ENCODE results near the gene PER1.

Gene PER1

DNA sequence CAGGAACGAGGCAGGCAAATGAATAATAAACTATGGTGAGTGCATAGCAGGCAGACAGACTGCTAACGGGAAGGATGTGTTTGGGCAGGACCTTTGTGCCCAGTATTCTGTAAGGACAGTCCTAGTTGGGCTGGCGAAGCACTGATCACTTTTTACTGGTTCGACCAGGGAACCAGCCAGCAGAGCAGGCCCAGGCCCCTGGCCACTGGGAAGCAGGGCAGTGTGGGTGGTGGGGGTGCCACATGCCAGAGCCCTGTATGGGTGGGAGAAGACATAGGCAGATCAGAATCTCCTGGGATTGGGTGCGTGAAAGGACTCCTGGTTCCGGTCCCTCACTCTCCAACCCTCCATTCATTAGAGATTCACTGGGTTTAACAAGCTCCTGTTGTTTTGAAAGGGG, 14.5 kb upstream of the PER1 start:
- no peak for DNase-seq (ENCODE audit: low spot score)

DNA sequence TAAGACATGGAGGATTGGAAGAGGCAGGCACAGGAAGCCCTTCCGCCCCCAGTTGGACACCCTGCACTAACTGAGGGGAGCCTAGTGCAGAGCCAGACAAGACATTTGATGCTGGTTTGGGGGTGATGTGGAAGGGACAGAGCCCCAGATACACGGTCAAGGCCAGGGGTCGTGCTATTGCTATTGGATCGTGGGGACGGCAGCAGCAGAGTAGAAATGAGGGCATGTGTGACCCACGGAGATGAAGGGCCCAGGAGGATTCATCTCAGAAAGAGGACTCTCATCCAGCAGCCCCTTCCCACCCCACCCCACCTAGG, 12.6 kb upstream of the PER1 start:
- no peak for DNase-seq (ENCODE audit: low spot score)

DNA sequence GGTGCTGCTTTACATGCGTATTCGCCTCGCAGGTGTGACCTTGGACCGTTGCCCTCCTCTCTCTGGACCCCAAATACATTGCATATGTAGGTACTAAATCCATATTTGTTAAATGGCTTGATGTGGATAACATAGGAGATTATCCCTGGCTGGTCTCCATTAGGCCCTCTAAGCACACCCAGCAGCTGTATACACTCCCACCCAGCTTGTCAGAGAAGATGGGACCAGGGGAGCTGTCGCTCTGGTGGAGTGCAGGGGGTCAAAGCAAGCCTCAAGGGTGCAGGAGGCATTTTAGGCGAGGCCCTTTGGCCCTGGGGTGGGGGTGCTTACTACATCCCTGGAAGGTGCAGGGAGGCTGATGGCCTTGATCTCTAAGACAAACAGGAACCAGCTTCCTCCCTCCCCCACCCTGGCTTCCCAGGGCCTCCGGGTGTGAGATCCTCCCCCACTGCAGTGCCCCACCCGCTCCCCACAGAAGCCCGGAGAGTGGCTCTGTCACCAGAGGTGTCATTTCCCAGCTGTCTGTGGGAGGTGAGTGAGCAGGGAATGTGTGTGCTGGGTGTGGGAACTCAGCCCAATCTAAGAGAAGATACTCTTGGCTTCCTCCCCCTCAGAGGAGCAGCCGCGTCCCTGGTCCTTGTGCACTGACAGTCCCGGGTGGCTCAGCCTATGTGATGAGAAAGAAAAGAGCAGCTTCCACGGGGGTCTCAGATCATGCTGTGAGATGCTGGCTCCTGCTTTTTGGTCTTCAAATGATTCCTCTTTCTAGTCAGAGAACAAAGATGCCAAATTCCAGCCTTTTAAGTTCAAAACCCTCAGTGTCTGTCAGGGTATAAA, 12.0 kb upstream of the PER1 start:
- peak; percentile 42 for DNase-seq (ENCODE audit: low spot score)

DNA sequence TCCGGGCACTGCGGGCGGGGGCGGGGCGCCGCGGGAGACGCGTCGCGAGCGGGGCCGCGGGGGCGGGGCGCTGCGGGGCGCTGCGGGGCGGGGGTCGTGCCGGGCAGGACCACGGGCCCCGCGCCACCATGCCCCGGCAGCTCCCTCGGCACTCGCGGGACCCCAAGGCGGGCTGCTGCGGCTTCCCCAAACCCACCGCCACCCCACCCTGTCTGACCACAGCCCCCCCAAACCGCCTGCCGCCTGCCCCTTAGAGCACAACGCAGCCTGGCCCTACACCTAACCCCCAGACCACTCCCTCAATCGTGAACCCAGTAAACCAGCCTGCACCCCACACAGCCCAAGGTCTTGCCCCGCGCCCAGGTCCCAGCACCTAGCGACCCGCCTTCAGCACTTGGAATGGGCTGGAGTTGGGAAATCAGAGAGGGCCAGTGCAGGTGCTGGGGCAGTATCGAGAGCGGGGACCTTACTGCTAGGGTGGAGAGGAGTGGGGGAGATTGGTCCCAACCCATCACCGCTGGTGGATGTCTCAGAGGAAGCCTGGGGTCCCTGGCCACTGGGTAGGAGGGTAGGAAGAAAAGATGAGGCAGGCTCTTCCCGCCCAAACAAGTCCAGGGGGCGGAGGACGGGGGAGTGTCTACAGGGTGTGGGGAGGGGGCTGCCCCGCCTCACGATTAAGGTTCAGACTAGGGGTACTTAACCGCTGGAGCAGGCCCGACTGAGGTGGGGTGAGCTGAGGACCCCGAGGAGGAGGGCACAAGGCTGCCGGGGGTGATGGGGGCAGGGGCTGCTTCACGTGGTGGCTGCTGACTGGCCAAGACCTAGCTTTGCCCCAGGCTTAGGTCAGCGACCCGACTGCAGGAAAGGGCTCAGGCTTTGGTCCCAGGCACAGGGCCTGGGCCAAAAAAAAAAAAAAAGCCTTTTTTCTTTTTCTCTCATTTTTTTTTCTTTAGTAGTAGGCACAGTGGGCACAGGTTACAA, 11.1 kb upstream of the PER1 start:
- no peak for DNase-seq (ENCODE audit: low spot score)

DNA sequence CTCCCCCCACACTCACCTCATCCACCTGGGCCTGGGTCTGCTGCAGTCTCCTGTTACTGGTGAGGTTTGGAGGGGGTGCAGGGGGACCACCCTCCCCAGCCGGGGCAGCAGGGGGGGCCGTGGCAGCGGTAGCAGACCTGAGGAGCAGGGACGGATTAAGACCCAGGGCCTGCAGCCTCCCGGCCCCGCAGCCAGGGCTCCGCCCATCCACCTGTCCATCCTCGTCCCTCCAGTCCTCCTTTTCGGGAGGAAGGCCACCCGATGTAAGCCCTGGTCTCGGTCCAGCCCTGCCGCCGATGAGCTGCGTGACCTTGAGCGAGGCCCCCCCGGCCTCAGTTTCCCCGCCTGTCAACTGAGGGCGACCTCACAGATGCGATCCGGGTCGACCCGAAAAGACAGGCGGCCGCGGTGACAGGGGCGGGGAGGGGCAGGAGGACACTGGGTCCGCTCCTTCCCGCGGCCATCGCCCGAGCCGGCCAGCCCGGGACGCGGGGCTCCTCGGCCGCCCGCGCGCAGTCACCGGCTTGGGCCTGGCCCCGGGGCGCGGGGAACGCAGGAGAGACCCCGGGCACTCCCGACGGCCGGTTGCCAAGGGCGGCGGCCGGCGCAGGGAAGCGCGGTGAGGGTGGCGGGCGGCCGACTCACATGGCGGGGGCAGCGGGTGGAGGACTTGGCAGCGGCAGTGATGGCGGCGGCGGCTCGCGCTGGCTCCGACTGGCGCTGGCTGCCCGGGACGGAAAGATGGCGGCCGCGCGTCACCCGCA, 10.2 kb upstream of the PER1 start, which contains the start of gene VAMP2:
Gene VAMP2 (minus strand): TSS at position 716 of the 764 bp plus-strand sequence. CDS start 69 bp downstream, at position 647.
- peak; percentile 85 for DNase-seq (ENCODE audit: low spot score)

DNA sequence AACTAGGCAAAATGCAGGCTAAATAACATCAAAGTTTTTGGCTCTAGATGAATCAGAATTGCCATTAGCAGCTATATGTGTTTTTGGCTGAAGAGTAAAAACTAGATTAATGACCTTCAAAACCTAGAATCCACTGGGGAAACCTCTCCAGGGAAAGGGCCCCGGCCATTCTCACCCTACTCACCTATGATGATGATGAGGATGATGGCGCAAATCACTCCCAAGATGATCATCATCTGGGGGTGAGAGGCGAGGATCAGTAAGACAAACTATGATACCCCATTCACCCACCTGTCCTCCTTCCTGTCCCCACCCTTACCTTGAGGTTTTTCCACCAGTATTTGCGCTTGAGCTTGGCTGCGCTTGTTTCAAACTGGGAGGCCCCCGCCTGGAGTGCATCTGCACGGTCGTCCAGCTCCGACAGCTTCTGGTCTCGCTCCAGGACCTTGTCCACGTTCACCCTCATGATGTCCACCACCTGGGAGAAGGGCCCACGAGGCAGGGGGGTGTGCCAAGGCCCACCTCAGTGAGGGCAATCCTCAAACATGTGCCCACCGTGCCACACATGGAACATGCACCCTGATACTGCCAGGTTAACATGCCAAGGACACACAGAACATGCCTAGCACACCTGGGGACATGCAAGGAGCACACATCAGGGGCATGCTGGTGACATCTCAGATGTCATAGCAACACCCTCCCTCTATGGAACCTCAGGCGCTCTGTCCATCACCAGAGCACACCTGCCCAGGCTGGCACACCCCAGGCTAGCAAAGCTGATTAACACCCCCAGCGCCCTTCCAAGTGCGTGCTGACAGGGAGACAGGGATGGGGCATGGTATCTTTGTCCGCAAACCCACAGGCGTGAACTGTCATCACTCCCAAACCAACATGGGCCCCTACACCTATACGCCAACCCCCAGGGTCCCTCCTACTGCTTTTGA, 9.4 kb upstream of the PER1 start:
- no peak for DNase-seq (ENCODE audit: low spot score)

DNA sequence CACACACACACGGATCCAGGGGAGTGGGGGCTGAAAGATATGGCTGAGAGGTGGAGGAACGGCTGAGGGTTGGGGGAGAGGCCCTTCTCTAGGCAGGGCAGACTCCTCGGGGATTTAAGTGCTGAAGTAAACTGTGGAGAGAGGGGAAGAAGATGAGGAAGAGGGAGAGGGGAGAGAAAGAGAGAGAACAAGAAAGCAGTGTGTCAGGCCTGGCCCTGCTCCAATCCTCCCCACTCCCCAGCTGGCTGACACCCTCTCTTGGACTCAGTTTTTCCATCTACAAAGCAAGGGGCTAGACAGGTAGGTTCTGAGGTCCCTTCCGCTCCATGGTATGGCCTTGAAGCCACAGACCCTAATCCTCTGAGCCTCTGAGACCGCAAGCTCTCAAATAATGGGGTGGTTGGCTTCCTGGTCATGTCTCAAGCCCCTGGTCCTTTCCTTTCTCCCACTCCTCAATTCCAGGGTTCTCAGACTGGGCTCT, 8.6 kb upstream of the PER1 start:
- DNase-seq (ENCODE audit: low spot score): no peak

DNA sequence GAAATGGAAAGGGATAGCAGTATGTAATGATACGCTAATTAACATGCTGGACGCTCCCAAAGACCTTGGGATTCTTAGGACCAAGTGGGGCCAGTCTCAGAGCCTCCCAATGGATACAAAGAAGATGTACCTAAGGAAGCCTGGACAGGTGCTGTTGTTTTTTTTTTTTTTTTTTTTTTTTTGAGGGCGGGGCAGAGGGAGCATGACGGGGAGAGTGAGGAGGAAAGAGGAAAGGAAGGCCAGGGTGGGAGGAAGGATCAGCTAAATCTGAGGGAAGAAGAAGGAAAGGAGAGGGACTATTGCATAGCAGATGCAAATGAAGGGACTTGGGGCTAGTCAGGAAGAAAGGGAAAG, 8.0 kb upstream of the PER1 start:
- DNase-seq (ENCODE audit: low spot score): no peak

DNA sequence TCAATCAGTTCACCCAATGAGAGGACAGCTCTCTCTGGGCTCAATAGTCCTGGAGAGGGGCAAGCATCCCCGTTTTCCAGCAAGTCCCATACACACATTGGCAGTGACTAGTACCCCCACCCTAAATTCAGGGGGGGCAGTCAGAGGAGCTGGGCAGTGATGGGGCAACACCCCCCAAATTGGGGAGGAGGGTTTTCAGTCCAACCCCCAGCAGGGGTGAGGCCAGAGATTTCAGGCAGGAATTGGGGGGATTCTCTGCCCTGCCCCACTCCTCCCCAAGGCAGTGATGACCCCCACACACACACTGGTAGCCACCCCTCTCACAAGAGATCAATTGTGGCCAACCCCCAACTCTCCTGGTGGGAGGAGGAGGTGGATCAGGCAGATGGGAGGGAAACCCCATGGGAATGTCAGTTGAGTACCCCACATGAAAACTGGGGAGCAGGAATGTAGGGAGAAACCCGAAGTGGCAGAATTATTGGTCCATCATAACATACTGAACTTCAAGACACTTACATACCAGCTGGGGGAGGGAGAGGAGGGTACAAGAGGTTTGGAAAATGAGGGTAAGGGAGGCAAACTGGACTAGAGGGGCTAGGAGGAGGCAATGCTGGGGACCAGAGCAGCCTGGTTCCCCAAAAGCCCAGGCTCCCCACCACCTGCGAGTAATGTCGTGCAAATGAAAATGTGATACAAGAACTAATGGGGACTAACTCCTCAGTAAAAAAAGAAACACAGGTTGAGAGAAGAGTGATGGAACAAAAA, 7.4 kb upstream of the PER1 start:
- no peak for DNase-seq (ENCODE audit: low spot score)

DNA sequence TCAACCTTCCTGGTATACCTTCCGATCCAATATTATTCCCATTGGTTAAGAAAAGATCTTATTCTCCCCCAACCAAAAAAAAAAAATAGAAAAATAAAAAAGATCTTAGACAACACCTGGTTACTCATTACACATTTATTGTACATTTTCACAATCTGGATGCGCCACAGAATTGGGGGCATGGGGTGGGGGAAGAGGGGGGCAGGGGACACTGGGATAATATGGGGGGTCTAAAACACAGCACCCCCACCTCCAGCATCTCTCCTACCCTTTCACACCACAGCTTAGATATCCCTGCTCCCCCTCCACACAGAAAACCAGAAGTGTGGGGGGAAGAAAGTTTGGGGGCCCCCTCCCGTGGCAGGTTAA, 6.8 kb upstream of the PER1 start:
- no peak for DNase-seq (ENCODE audit: low spot score)

DNA sequence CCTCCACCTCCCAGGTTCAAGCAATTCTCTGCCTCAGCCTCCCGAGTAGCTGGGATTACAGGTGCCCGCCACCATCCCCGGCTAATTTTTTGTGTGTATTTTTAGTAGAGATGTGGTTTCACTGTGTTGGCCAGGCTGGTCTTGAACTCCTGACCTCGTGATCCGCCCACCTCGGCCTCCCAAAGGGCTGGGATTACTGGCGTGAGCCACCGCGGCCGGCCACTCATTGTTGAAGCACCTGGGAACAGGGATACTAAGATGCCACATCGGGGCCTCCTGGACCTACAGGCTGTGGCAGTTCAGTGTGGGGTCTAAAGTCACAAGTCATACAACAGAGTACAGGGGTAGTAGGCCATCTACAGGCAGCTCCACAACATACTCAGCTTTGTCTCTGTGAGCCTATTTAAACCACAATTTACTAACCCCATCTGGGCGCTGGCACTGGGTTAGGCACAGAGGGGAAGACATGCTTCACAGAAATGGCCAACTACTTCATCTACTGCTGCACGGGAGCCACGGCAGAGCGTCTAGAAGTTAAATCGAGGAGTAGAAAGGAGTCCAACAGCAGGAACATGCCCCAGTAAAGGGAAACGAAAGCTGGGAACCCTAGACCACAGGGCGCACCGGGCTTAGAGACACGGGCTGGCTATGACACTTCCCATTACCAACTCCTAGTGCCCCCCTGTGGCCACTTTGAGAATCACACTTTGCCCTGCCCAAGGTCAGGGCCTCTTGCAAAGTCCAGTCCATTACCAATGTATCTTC, 6.2 kb upstream of the PER1 start:
- peak; percentile 83 for DNase-seq (ENCODE audit: low spot score)

DNA sequence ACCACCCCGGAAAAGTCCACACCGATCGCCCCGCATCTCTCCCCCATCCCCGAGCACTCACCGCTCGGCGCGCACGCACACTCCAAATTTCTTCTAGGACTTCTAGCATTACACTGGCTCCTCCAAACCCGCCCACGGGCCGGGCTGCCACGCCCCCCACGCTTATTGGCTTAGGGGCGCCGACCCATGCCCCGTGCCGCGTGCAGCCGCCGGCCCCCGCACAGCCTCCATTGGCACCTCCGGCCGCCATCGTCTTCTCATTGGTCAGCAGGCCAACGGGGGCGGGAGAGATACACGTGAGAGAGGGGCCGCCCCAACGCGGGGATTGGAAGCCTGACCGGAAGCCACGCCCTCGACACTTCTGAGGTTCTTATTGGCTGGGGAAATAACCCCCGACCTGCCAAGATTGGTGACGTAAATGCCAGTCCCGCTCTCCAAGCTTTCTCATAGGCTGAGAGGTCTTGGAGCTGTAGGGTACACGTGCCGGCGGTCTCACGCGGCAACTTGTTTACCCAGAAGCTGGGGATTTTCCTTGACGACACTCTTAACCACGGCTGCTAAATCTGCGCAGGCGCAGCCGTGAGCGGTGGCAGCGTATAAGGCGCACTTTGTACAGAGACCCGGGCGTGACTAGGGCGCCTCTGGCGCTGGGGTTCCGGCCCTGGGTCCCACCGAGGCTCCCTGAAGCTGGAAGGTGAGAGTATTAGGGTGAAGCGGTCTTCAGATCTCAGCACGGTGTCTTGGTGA, 4.2 kb upstream of the PER1 start:
- DNase-seq (ENCODE audit: low spot score): peak; percentile 97

DNA sequence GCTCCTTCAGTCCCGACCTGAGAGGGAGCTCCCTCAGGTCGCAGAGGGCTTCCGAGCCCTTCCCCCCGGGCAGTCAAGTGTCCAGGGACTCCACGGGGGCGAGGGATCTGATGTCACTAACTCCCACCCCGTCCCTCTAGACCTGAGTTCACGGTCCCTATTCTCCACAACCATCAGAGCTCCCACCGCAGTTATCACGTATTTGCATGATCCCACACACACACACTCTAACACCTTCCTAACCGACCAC, 3.7 kb upstream of the PER1 start:
- no peak for DNase-seq (ENCODE audit: low spot score)

DNA sequence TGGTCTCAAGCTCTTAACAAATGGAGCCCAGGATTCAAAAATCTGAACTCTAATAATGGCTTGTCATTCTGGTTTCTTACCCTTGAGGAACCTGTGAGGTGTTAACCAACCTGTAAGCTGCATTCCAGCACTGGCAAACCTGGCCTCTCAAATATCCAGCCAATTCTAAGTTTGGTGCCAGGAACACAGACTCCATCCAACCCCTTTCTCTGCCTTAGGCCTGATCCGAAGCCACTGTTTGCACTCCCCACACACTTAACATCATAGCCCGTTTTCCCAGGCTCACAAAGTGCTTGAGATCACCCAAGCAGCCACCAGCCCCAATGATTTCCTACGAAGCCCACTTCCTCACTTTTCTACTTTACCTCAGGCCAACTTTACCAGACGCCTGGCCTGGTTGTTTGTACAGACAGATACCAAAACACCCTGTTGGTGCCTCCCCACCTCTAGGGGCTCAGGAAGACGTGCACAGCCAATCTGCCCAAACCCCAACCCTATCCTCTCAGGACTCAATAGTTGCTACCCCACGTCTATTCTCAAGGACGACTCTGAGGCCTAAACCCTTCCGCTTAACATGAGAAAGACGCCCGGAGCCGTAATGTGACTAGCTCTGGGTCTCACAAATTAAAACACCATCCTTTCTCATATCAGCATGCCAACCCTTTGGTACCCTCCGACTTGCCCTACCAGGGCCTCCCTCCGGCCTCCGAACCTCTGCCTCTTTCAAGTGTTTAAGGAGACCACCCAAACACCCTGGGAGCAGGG, 3.2 kb upstream of the PER1 start:
- DNase-seq (ENCODE audit: low spot score): no peak

DNA sequence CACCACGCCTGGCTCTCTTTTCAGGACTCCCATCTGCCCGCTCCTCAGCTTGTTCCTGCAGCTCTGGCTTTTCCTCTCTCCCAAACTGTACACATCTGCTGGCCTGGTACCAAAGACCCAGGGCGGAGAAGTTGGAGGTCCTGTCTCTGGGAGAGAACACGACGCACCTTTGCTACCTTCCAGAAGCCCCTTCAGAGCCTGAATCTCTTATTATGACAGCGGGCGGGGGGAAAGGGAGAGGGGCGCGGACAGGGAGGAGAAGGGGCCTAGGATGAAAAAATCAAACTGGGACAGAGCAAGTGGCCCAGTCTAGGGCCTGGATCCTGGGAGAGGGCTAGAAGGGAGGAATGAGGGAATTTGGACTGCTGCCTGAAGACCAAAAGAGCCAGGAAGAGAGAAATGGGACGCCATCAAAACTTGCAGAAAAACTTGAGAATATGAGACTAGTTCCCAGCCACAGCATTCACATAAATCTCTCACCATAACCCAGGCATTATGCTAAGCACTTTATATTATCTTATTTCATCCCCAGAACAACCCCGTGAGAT, 2.5 kb upstream of the PER1 start:
- no peak for DNase-seq (ENCODE audit: low spot score)

DNA sequence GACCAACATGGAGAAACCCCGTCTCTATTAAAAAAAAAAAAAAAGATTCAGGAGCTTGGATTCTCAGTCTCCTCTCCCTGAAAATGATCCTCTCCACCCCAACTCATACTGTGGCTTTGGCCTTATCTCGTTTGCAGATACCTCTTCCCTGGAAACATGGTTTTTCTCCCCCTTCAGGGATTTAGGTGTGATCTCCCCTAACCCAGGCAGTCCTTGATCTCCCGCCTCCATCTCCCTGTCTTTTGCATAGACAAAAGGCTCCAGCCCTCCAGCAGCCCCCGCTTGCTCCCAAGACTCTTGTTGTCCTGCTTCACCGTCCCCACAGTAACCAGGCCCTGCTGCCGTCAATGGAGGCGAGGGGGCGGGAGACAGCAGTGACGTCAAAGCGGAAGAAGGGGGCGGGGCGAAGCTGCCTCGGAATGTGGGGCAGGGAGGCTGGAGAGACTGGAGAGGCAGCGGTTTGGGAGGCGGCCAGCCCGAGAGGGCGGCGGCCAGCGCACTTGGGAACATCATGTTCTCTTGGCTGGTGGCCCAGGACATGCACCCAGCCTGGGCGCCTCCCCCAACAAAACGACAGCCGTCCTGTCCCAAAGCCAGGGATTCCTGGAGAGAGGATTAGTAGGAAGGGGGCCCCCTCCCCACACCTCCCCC, 1.9 kb upstream of the PER1 start:
- peak; percentile 93 for DNase-seq (ENCODE audit: low spot score)

DNA sequence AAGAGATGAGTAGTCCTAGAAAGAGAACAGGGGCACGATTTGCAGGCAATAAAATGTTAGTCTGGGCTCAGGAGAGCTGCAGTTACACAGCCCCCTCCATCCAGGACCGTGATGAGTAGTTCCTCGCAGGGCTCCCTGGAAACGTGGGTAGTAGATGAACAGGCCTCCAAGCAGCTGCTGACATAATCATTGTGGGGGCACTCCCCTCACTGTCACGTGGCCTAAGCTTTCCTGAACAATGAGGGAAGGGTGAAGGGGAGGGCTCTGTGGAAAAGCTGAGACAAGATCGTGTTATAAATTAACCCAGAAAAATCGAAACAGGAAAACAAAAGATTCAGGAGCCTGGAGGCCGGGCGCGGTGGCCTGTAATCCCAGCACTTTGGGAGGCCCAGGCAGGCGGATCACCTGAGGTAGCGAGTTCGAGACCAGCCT, 1.3 kb upstream of the PER1 start:
- DNase-seq (ENCODE audit: low spot score): peak; percentile 83

DNA sequence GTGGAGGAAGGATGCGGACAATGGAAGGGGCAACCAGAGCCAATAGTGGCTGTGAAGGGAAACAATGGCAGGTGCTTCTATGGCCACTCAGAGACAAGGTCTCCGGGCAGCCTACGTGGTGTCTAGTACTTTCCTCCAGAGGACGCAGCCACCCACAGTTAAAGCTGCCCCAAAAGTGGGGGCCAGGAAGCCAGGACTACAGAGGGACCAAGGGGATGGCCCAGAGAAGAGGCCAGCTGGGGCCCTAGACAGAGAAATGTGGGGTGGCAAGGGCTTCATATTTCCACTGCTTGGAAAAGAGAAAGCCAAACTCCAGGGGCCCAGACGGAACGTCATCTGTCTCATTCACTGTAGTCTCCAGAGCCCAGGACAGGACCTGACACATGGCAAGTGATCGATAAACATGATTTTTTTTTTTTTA, 837 bp upstream of the PER1 start:
- DNase-seq (ENCODE audit: low spot score): no peak
